Ascending aorta (tissue), 2 donors: ENCODE data around the gene EFTUD2. TPM values are rescaled to one million over a fixed set of nuclear protein-coding genes. Genes with fewer than 3 reads are reported as not detected.

Experiments used
- DNase-seq, 2 donors: peaks; one replicate each; pipeline ENCODE4 v3.0.0-alpha.2; 2019; ENCODE audit warnings: low spot score in 2 of 2
- H3K27ac ChIP-seq, 2 donors: fragments of 200-600 bp; sonication (generic); one replicate each; pipeline ENCODE4 v1.5.1; 2016 to 2017; ENCODE audit warnings: mild to moderate bottlenecking in 1 of 2
- H3K27me3 ChIP-seq: fragments of 200-600 bp; sonication (generic); one replicate; pipeline ENCODE4 v1.5.1; 2017
- H3K36me3 ChIP-seq, 2 donors: fragments of 200-600 bp; sonication (generic); one replicate each; pipeline ENCODE4 v1.5.1; 2016
- H3K4me1 ChIP-seq, 2 donors: fragments of 200-600 bp; sonication (generic); one replicate each; pipeline ENCODE4 v1.5.1; 2016 to 2017; ENCODE audit warnings: mild to moderate bottlenecking in 1 of 2
- H3K4me3 ChIP-seq, 2 donors: fragments of 200-600 bp; sonication (generic); one replicate each; pipeline ENCODE4 v1.5.1; 2016 to 2017; ENCODE audit warnings: mild to moderate bottlenecking in 1 of 2
- H3K9me3 ChIP-seq, 2 donors: fragments of 200-600 bp; sonication (generic); one replicate each; pipeline ENCODE4 v1.5.1; 2016
- intact Hi-C: fragments of 100-400 bp; cut with DNase I; formaldehyde crosslinking; loops from one replicate; pipeline ENCODE4 v1.15.1; 2023
- total RNA-seq: library from RNA; depleted of rRNA; stranded (reverse); fragments of >200 nt; gene quantifications from one replicate; pipeline ENCODE4 v1.1.0, GENCODE V29; 2016
- TF ChIP-seq, protein P1 (sequence below), 3 experiments: fragments of 200-600 bp in 2 of 3; fragments of 450-650 bp in 1 of 3; sonication (generic) in 2 of 3; IDR thresholded peaks; one replicate each; pipeline ENCODE4 v1.5.1; 2016 to 2019; ENCODE audit warnings: antibody characterized with exemption in 3 of 3, mild to moderate bottlenecking in 1 of 3, moderate library complexity in 1 of 3

The EFTUD2 gene
- total RNA-seq, 1 donor from 2014 or later, result 126 TPM

DNA sequence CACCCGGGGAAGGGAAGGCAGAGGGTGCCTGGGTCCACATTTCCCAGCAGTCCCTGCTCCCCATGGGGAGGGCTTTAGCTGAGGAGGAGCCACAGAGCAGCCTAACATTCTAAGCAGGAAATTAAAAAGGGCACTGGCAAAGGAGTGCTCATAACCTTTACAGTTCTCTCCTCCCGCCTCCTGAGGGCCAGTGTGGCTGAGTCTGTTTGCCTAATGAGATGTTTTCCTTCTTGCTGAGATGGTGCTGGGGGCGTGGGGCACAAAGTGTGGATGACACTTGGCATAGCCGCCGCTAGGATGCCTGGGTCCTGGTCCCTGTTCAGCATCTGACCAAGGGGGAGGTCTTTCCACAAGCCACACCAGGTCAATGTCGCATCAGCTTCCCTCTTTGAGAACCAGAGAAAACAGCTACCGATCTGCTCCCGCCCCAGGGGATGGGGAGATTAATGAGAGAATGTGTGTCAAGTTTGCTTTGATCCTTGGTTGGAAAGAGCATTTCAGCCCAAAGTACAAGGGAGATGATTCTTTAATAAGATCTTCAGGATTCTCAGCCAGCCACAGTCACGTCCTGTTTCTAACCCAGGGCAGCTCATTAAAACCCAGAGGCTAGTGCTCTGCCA, 42.6 kb upstream of the EFTUD2 start:
- intact Hi-C loops, result no loop called here

DNA sequence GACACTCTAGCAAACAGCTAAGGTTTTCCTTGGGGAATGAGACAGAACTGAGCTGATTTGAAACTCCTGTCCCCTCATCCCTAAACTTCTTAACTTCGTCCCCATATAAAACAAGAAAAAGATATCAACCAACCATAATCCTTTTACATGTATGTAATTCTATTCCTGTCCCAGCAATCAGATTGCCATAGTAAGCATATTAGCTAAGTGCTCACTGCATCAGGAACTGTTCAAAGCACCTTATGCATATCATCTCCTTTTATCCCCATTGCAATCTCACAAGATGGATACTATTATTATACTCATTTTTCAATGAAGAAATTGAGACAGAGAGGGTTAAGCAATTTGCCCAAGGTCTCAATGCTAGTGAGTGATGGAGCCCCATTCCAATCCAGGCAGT, 41.5 kb upstream of the EFTUD2 start:
- Histone ChIP-seq H3K4me3 (no peak overlapping the region), H3K9me3 (no peaks in the 10 kb centered on the region), H3K27ac (no peak overlapping the region), H3K27me3 (no peaks in the 10 kb centered on the region), H3K36me3 (no peaks in the 10 kb centered on the region), H3K4me1 (no peaks in the 10 kb centered on the region)
- DNase-seq, result no peak
- intact Hi-C loops, result no loop called here
- TF ChIP-seq, protein P1, sequence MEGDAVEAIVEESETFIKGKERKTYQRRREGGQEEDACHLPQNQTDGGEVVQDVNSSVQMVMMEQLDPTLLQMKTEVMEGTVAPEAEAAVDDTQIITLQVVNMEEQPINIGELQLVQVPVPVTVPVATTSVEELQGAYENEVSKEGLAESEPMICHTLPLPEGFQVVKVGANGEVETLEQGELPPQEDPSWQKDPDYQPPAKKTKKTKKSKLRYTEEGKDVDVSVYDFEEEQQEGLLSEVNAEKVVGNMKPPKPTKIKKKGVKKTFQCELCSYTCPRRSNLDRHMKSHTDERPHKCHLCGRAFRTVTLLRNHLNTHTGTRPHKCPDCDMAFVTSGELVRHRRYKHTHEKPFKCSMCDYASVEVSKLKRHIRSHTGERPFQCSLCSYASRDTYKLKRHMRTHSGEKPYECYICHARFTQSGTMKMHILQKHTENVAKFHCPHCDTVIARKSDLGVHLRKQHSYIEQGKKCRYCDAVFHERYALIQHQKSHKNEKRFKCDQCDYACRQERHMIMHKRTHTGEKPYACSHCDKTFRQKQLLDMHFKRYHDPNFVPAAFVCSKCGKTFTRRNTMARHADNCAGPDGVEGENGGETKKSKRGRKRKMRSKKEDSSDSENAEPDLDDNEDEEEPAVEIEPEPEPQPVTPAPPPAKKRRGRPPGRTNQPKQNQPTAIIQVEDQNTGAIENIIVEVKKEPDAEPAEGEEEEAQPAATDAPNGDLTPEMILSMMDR (IDR thresholded peaks at IDR 0.05), result no peak

More for the DNA sequence above, 42.6 kb upstream of the EFTUD2 start:
- TF ChIP-seq, protein P1 (IDR thresholded peaks at IDR 0.05), result no peak
- H3K4me1 ChIP-seq, result no peaks in the 10 kb centered on the region
- no peaks in the 10 kb centered on the region for H3K27me3 ChIP-seq
- no peak for DNase-seq
- no peaks in the 10 kb centered on the region for H3K36me3 ChIP-seq
- no peak overlapping the region for H3K4me3 ChIP-seq
- no peaks in the 10 kb centered on the region for H3K9me3 ChIP-seq
- no peak overlapping the region for H3K27ac ChIP-seq

DNA sequence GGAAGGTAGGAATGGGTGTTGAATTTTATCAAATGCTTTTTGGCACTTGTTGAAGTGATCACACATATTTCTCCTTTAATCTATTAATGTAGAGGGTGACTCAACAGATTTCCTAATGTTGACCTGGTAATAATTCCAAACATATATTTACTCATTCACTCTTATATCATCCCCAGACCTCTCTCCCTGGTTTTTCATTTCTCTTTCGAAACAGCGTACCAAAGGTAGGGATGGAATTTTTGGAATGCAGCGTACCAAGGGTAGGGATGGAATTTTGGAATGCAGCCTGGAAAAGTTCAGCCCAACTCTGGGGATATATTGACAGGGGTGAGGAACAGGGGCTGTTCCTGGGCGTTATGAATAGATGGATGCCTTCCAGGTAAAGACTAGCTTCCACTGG, 41.1 kb upstream of the EFTUD2 start:
- no peaks in the 10 kb centered on the region for H3K27me3 ChIP-seq
- H3K9me3 ChIP-seq, result no peaks in the 10 kb centered on the region
- intact Hi-C loops, result no loop called here
- H3K36me3 ChIP-seq, result no peaks in the 10 kb centered on the region
- no peaks in the 10 kb centered on the region for H3K4me1 ChIP-seq
- no peak overlapping the region for H3K27ac ChIP-seq
- DNase-seq, result no peak
- no peak overlapping the region for H3K4me3 ChIP-seq
- TF ChIP-seq, protein P1 (IDR thresholded peaks at IDR 0.05), result no peak

DNA sequence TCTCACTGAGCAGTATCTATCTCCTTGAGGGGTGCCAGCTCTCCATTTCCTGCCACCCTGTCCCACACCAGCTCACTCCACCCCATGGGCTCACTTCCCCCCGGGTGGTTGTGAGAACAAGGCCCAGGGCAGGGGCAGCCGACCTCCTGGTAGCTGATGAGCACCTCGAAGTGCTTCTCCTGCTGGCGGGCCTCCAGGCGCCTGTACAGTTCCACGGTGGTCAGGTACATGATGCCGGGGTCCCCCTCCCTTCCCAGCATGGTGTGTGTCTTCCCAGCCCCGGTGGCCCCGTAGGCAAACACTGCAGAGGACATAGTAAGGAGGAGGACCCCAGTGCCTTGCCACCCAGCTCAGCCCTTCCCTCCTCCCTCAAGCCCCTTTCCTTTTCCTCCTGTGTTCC, 35.9 kb upstream of the EFTUD2 start:
- H3K36me3 ChIP-seq, result no peaks in the 10 kb centered on the region
- no peaks in the 10 kb centered on the region for H3K27me3 ChIP-seq
- TF ChIP-seq, protein P1 (IDR thresholded peaks at IDR 0.05), result no peak
- H3K4me1 ChIP-seq, result no peaks in the 10 kb centered on the region
- no peak overlapping the region for H3K4me3 ChIP-seq
- intact Hi-C loops, result no loop called here
- H3K9me3 ChIP-seq, result no peaks in the 10 kb centered on the region
- no peak overlapping the region for H3K27ac ChIP-seq
- DNase-seq, result no peak

DNA sequence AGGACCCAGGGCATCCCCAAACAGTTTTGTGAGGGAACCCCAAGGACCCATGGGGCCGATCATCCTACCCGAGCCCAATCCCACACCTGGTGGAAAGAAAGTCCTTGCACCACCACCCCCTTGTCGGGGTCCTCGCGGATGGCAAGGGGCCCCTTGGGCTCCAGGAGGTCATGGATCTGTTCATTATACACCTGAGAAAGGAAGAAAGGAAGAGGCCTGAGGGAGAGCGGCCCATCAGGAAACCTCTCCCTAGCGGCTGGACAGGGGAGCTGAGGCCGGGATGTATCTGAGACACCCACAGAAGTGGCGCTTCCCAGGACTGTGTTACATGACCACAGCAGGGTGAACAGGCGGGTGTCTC, 35.5 kb upstream of the EFTUD2 start:
- Histone ChIP-seq H3K9me3 (no peaks in the 10 kb centered on the region), H3K27ac (no peak overlapping the region), H3K36me3 (no peaks in the 10 kb centered on the region), H3K4me3 (no peak overlapping the region), H3K4me1 (no peaks in the 10 kb centered on the region), H3K27me3 (no peaks in the 10 kb centered on the region)
- intact Hi-C loops, result no loop called here
- TF ChIP-seq, protein P1 (IDR thresholded peaks at IDR 0.05), result no peak
- no peak for DNase-seq
